Spleen (tissue), 7 donors: ENCODE measurements around the gene STAG1.

Experiments
- CTCF ChIP-seq, 11 experiments: fragments of 200-600 bp in 7 of 11; fragments of 450-650 bp in 4 of 11; sonication (generic) in 4 of 11; IDR thresholded peaks in 8 of 11; conservative IDR thresholded peaks in 3 of 11; 1 replicate in 7 of 11; 2 replicates in 4 of 11; pipeline versions ENCODE4 v1.4.0 to v1.8.0; 2016 to 2021; ENCODE audit warnings: antibody characterized with exemption in 11 of 11, inconsistent platforms in 4 of 11, mild to moderate bottlenecking in 1 of 11
- POLR2A ChIP-seq, 3 donors: fragments of 450-650 bp; IDR thresholded peaks; one replicate each; pipeline ENCODE4 v1.5.1; 2017; ENCODE audit warnings: antibody characterized with exemption in 3 of 3, mild to moderate bottlenecking in 1 of 3
- donor health status: DM: no; HTN: no; CAD: no; lungs with moderate emphysema.
- donor health status: DM: no; HTN: no; CAD: no.
- donor health status: DM: no; HTN: no; CAD: no.

- TF ChIP-seq POLR2A (IDR thresholded peaks at IDR 0.05), result no peak
- no peak for TF ChIP-seq CTCF (IDR thresholded peaks at IDR 0.05 in 8 of 11, conservative IDR thresholded peaks at IDR 0.05 in 3 of 11)
Measured at GRCh38 chr3:136543385-136543784, 208.8 kb downstream of the STAG1 start.
